Bladder microvascular endothelial cell (primary cell): ENCODE results near the gene ATP5IF1. TPM values are rescaled to one million over a fixed set of nuclear protein-coding genes. Genes with fewer than 3 reads are reported as not detected.

Source experiments
- total RNA-seq: library from RNA; depleted of rRNA; stranded (reverse); fragments of >200 nt; gene quantifications from 2 replicates; pipeline ENCODE4 v1.2.3, GENCODE V29; 2014

ATP5IF1 gene
- total RNA-seq, result 100 and 192 TPM in 2 replicates

GRCh38 chr1:28235755-28236655, at the start of gene ATP5IF1:
ATP5IF1 (plus strand) TSS chr1:28236124; CDS start chr1:28236184, 60 bp downstream.

DNA sequence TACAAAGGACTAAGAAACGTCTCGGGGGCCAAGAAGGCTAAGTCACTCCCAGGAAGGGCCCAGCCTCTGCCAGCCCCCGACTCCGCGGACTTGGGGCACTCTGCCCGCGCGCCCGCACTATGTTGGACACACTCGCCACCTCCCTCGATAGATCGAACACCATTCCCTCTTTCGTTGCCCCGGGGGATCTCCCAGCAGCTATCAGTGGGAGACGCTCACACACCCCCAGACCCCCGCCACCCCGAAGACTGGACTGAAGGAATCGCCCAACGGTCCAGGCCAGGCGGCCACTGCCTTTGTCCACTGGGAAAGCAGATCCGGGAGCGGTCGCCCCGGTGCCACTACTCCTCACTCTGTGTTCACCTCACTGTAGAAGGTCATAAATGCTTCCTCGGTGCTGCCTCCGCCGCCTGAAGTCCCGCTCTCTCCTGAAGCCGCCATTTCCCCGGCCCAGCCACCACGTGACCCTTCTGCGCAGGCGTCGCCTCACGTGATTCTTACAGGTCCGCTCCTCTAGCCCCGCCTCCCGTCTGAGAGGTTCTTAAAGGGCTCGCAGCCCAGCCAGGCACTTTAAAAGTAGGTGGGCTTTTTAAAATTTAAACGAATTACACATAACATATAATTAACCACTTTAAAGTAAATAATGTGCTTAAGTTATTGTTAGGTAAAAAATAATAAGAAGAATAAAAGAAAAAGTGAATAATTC, 3.2 kb upstream of the ATP5IF1 start, which contains the start of gene DNAJC8:
Gene DNAJC8, minus strand, starts transcription at position 472 of the 706 bp plus-strand sequence. Its CDS starts 31 bp downstream, at position 441.

GRCh38 chr1:28259252-28259933, 23.5 kb downstream of the ATP5IF1 start, which contains the start of gene SESN2:
SESN2 (plus strand) TSS chr1:28259518; CDS start chr1:28259848, 330 bp downstream.

Other genes with a start within 250 kb of the ATP5IF1 start
- gene EYA3, start 147.5 kb upstream of the ATP5IF1 start, total RNA-seq, result 6.5 and 18.2 TPM in 2 replicates
- gene PTAFR, start 59.4 kb upstream of the ATP5IF1 start, total RNA-seq, result 0.13 and 0.16 TPM in 2 replicates
- 48.7 and 53.7 TPM in 2 replicates for gene DNAJC8, start 3.1 kb upstream of the ATP5IF1 start, total RNA-seq
- 7.4 and 10.3 TPM in 2 replicates for gene SESN2, start 23.4 kb downstream of the ATP5IF1 start, total RNA-seq
- 17.5 and 25.8 TPM in 2 replicates for gene MED18, start 92.9 kb downstream of the ATP5IF1 start, total RNA-seq
- 6.2 and 14.0 TPM in 2 replicates for gene PHACTR4, start 133.6 kb downstream of the ATP5IF1 start, total RNA-seq